Hematopoietic multipotent progenitor cell treated with erythropoietin and hydrocortisone succinate and interleukin-3 and kit ligand, for 8 days (in vitro differentiated cells): ENCODE results near the gene ZNF253.
"Not testable (repeated sequence)": the region's sequence is repeated elsewhere in the genome, so short reads cannot be mapped to it uniquely, and the experiment has no call there.

ENCODE experiments used
- DNase-seq: peaks from one replicate; pipeline ENCODE4 v3.0.0-alpha.2; 2015

The ZNF253 gene

GRCh38 chr19:19865750-19866610 lies at the start of gene ZNF253:
Gene ZNF253, plus strand, starts transcription at chr19:19865882. Its CDS starts 115 bp downstream, at chr19:19865997.
- DNase-seq, result peak; percentile 96

GRCh38 chr19:19816679-19817078 lies 49.0 kb upstream of the ZNF253 start:
- DNase-seq, result no peak

- no peak for DNase-seq
These were observed 48.3 kb upstream of the ZNF253 start for GRCh38 chr19:19817357-19817756.

- DNase-seq, result peak; percentile 9
These were observed 44.8 kb upstream of the ZNF253 start for GRCh38 chr19:19820774-19821320.

- peak; percentile 91 for DNase-seq
These were observed 44.2 kb upstream of the ZNF253 start, which contains the start of gene ZNF506 for GRCh38 chr19:19821366-19821951. Gene ZNF506, minus strand, starts transcription at chr19:19821750. Its CDS starts 147 bp downstream, at chr19:19821603.

GRCh38 chr19:19821976-19822375 lies 43.7 kb upstream of the ZNF253 start:
- DNase-seq, result not testable (repeated sequence)

- DNase-seq, result no peak
These were observed 41.8 kb upstream of the ZNF253 start for GRCh38 chr19:19823916-19824315.

- DNase-seq, result no peak
These were observed 38.8 kb upstream of the ZNF253 start for GRCh38 chr19:19826875-19827274.

GRCh38 chr19:19835560-19836038 lies 30.1 kb upstream of the ZNF253 start:
- DNase-seq, result no peak

GRCh38 chr19:19847781-19848180 lies 17.9 kb upstream of the ZNF253 start:
- no peak for DNase-seq

- no peak for DNase-seq
These were observed 16.6 kb upstream of the ZNF253 start for GRCh38 chr19:19849056-19849455.

- DNase-seq, result not testable (repeated sequence)
These were observed 13.9 kb upstream of the ZNF253 start for GRCh38 chr19:19851740-19852139.

- no peak for DNase-seq
These were observed 6.9 kb upstream of the ZNF253 start for GRCh38 chr19:19858751-19859150.

GRCh38 chr19:19860756-19861390 lies 4.8 kb upstream of the ZNF253 start:
- DNase-seq, result no peak

- DNase-seq, result peak; percentile 37
These were observed 1.0 kb downstream of the ZNF253 start for GRCh38 chr19:19866611-19867248.

- not testable (repeated sequence) for DNase-seq
These were observed 4.4 kb downstream of the ZNF253 start for GRCh38 chr19:19870086-19870485.

GRCh38 chr19:19871932-19872331 lies 6.2 kb downstream of the ZNF253 start:
- DNase-seq, result no peak

- no peak for DNase-seq
These were observed 7.7 kb downstream of the ZNF253 start for GRCh38 chr19:19873381-19873780.

- DNase-seq, result no peak
These were observed 12.0 kb downstream of the ZNF253 start for GRCh38 chr19:19877724-19878123.

- DNase-seq, result no peak
These were observed 18.9 kb downstream of the ZNF253 start for GRCh38 chr19:19884583-19884982.

GRCh38 chr19:19892055-19892941 lies 26.6 kb downstream of the ZNF253 start:
- not testable (repeated sequence) for DNase-seq
